Putamen (tissue), 1 donor: ENCODE results near the gene OR5K4.
"Not testable (repeated sequence)": the region's sequence is repeated elsewhere in the genome, so short reads cannot be mapped to it uniquely, and the experiment has no call there.

Source experiments
- DNase-seq: peaks from one replicate; pipeline ENCODE4 v3.0.0-alpha.2; 2016; ENCODE audit warnings: low spot score

Gene OR5K4

GRCh38 chr3:98371186-98371585 is 17.5 kb downstream of the OR5K4 start:
- no peak for DNase-seq

- no peak for DNase-seq
These were observed 18.2 kb downstream of the OR5K4 start for GRCh38 chr3:98371853-98372252.

- no peak for DNase-seq
These were observed 18.8 kb downstream of the OR5K4 start for GRCh38 chr3:98372445-98372844.

- DNase-seq = no peak
These were observed 23.0 kb downstream of the OR5K4 start for GRCh38 chr3:98376631-98377030.

- DNase-seq = no peak
These were observed 34.5 kb downstream of the OR5K4 start for GRCh38 chr3:98388147-98388546.

- DNase-seq = no peak
These were observed 36.7 kb downstream of the OR5K4 start, which contains the start of gene OR5K3 for GRCh38 chr3:98390366-98390765. OR5K3 (plus strand) TSS chr3:98390666; CDS start chr3:98390666, 0 bp downstream.

- DNase-seq = no peak
These were observed 41.4 kb downstream of the OR5K4 start for GRCh38 chr3:98395101-98395500.

- not testable (repeated sequence) for DNase-seq
These were observed 42.8 kb downstream of the OR5K4 start for GRCh38 chr3:98396482-98396881.

- DNase-seq = no peak
These were observed 44.9 kb downstream of the OR5K4 start for GRCh38 chr3:98398513-98398912.

- no peak for DNase-seq
These were observed 48.9 kb downstream of the OR5K4 start for GRCh38 chr3:98402507-98402906.

- DNase-seq = no peak
These were observed 50.4 kb downstream of the OR5K4 start for GRCh38 chr3:98404010-98404409.
